ENCODE data around the gene RAF1. TPM values are rescaled to one million over a fixed set of nuclear protein-coding genes. Genes with fewer than 3 reads are reported as not detected.

The RAF1 gene
- total and polyA plus RNA-seq, 9 of the 15 experiments (the other 6 are each of a cell fraction or from before 2014, with no cell fraction given): 28.0 to 183 (median 85.6) TPM

- TF ChIP-seq, protein P1, sequence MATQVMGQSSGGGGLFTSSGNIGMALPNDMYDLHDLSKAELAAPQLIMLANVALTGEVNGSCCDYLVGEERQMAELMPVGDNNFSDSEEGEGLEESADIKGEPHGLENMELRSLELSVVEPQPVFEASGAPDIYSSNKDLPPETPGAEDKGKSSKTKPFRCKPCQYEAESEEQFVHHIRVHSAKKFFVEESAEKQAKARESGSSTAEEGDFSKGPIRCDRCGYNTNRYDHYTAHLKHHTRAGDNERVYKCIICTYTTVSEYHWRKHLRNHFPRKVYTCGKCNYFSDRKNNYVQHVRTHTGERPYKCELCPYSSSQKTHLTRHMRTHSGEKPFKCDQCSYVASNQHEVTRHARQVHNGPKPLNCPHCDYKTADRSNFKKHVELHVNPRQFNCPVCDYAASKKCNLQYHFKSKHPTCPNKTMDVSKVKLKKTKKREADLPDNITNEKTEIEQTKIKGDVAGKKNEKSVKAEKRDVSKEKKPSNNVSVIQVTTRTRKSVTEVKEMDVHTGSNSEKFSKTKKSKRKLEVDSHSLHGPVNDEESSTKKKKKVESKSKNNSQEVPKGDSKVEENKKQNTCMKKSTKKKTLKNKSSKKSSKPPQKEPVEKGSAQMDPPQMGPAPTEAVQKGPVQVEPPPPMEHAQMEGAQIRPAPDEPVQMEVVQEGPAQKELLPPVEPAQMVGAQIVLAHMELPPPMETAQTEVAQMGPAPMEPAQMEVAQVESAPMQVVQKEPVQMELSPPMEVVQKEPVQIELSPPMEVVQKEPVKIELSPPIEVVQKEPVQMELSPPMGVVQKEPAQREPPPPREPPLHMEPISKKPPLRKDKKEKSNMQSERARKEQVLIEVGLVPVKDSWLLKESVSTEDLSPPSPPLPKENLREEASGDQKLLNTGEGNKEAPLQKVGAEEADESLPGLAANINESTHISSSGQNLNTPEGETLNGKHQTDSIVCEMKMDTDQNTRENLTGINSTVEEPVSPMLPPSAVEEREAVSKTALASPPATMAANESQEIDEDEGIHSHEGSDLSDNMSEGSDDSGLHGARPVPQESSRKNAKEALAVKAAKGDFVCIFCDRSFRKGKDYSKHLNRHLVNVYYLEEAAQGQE (IDR thresholded peaks at IDR 0.05; ENCODE audit: borderline replicate concordance): peak; percentile 25; the same call in 1 of the 2 replicates
- TF ChIP-seq, protein P1 (CRISPR knock-in tag; IDR thresholded peaks at IDR 0.05; ENCODE audit: low read depth): no peak
- TF ChIP-seq RAD21 (CRISPR knock-in tag; conservative IDR thresholded peaks at IDR 0.05 in 1 of 2, IDR thresholded peaks at IDR 0.05 in 1 of 2): peak; percentile 13 to 49; a peak in 3 of 4 replicates
- TF ChIP-seq ZNF134 (CRISPR knock-in tag; conservative IDR thresholded peaks at IDR 0.05): no peak
Observed at GRCh38 chr3:12541625-12542024, 122.3 kb downstream of the RAF1 start (continued).

All from K562 (cell line).